OCI-LY3 (cell line): ENCODE results near the gene SPSB4.

Experiments used
- H2AFZ ChIP-seq: fragments of 200-600, 300-600 bp; shearing (Covaris generic); 2 replicates; pipeline ENCODE4 v1.6.0; 2014; ENCODE audit warnings: antibody characterized with exemption, low read depth, low read length
- H3K27ac ChIP-seq: fragments of 200-600, 300-600 bp; sonication (generic); 2 replicates; pipeline ENCODE4 v1.5.1; 2014; ENCODE audit warnings: mild to moderate bottlenecking, low read length, moderate library complexity, mixed read lengths
- H3K27me3 ChIP-seq: fragments of 200-600, 300-600 bp; sonication (generic); 2 replicates; pipeline ENCODE4 v1.6.1; 2014; ENCODE audit warnings: low read depth, low read length, mixed read lengths
- H3K36me3 ChIP-seq: fragments of 200-600, 300-600 bp; sonication (generic); replicated peaks from 2 replicates; pipeline ENCODE3; 2014; ENCODE audit warnings: low read depth, low read length, mixed read lengths
- H3K4me1 ChIP-seq: fragments of 300-600, 200-600 bp; sonication (generic); 2 replicates; pipeline ENCODE4 v1.6.1; 2014; ENCODE audit warnings: low read length, mixed read lengths
- H3K4me2 ChIP-seq: fragments of 200-600, 300-600 bp; sonication (generic); 2 replicates; pipeline ENCODE4 v1.6.1; 2014; ENCODE audit warnings: low read length, mixed read lengths
- H3K4me3 ChIP-seq: fragments of 300-600, 200-600 bp; sonication (generic); 2 replicates; pipeline ENCODE4 v1.5.1; 2014; ENCODE audit warnings: antibody characterized with exemption, mild to moderate bottlenecking, low read length, moderate library complexity
- H3K79me2 ChIP-seq: fragments of 300-600, 200-600 bp; shearing (Covaris generic); 2 replicates; pipeline ENCODE4 v1.6.1; 2014; ENCODE audit warnings: mild to moderate bottlenecking, low read length, mixed read lengths
- H3K9ac ChIP-seq: fragments of 300-600, 200-600 bp; shearing (Covaris generic); 2 replicates; pipeline ENCODE4 v1.6.0; 2014; ENCODE audit warnings: mild to moderate bottlenecking, low read length, moderate library complexity
- H3K9me3 ChIP-seq: fragments of 200-600, 300-600 bp; shearing (Covaris generic); 2 replicates; pipeline ENCODE4 v1.6.1; 2014; ENCODE audit warnings: low read length, mixed read lengths; ENCODE audit not compliant: insufficient read depth
- H4K20me1 ChIP-seq: fragments of 200-600, 300-600 bp; sonication (generic); 2 replicates; pipeline ENCODE4 v1.6.1; 2016; ENCODE audit warnings: low read length, mixed read lengths; ENCODE audit not compliant: insufficient read depth
- EZH2phosphoT487 ChIP-seq: fragments of 200-600 bp; shearing (Covaris generic); IDR thresholded peaks from 2 replicates; pipeline ENCODE4 v1.6.1; 2018; ENCODE audit warnings: antibody characterized with exemption, mixed run types, low read depth
- TF ChIP-seq, protein P1 (sequence below): fragments of 200-600, 300-600 bp; sonication (generic); IDR thresholded peaks from 2 replicates; pipeline ENCODE4 v1.5.1; 2014; ENCODE audit warnings: antibody characterized with exemption, low read length, low read depth

SPSB4 gene

DNA sequence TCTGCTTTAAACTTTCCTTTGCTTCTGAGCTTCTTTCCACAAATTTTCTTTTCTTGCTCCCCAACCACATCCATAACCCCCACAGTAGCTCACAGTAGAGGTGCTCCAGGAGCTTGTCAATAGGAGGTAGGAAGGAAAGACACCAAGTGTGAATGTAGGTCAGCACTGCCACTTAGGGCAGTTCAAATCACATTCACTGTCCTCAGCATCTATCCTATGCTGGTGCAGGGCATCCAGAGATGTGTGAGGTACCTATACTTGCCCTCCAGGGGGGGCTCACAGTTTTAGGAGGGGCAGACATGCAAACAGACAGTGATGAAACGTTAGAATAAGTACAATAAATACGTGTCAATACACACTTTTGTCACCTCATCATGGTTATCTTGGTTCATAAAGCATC lies 1.5 kb upstream of the SPSB4 start:
- Histone ChIP-seq H2AFZ (no peak overlapping the region), H3K36me3 (no peaks in the 10 kb centered on the region), H3K4me2 (no peak overlapping the region), H3K9ac (no peak overlapping the region), H3K27ac (no peak overlapping the region), H3K4me1 (peaks cover 11% of the 10 kb centered on the region), H3K4me3 (no peak overlapping the region), H3K9me3 (no peaks in the 10 kb centered on the region), H4K20me1 (no peaks in the 10 kb centered on the region), H3K79me2 (no peaks in the 10 kb centered on the region), H3K27me3 (peaks cover 17% of the 10 kb centered on the region; the same call in 1 of the 2 replicates)
- no peak for TF ChIP-seq EZH2phosphoT487
- TF ChIP-seq, protein P1, sequence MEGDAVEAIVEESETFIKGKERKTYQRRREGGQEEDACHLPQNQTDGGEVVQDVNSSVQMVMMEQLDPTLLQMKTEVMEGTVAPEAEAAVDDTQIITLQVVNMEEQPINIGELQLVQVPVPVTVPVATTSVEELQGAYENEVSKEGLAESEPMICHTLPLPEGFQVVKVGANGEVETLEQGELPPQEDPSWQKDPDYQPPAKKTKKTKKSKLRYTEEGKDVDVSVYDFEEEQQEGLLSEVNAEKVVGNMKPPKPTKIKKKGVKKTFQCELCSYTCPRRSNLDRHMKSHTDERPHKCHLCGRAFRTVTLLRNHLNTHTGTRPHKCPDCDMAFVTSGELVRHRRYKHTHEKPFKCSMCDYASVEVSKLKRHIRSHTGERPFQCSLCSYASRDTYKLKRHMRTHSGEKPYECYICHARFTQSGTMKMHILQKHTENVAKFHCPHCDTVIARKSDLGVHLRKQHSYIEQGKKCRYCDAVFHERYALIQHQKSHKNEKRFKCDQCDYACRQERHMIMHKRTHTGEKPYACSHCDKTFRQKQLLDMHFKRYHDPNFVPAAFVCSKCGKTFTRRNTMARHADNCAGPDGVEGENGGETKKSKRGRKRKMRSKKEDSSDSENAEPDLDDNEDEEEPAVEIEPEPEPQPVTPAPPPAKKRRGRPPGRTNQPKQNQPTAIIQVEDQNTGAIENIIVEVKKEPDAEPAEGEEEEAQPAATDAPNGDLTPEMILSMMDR: no peak

DNA sequence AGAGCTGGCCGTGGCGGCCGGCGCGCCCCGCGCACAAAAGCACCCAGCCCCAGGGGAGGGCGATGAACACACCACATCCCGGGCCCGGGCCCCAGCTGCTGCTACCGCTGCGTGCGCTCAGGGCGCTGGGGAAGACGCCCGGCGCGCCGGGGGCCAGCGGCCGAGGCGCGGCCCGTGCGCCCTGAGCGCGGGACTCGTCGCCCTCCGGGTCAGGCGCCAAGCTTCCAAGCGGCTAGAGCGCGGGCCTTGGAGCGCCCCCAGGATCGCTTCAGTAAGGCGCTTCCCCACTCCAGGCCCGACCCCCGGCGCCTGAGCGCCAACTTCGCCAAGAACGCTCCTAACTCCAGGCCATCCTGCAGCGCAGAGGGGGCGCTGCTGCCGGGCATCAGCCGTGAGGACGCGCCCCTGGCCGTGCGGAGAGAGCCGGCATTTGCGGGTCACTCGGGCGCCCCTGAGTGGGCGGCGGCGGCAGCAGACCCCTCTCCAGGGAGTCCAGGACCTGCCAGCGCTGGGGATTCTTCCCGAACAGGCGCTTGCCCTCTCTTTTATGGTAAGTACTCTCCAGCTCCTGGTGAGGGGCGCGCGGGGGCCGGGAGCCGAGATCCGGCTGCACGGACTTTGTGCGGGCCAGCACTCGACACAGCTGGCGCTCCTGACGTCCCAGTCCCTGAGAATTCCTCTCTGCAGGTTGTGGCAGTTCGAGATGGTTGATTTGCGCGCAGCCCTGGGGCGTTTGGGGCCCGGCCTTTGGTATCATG lies 475 bp downstream of the SPSB4 start:
- H3K27me3 ChIP-seq: peaks cover 17% of the 10 kb centered on the region; the same call in 1 of the 2 replicates
- no peaks in the 10 kb centered on the region for H3K36me3 ChIP-seq
- no peaks in the 10 kb centered on the region for H3K9me3 ChIP-seq
- no peaks in the 10 kb centered on the region for H4K20me1 ChIP-seq
- no peak overlapping the region for H2AFZ ChIP-seq
- TF ChIP-seq, protein P1: no peak
- no peak for TF ChIP-seq EZH2phosphoT487
- H3K27ac ChIP-seq: no peak overlapping the region
- H3K4me3 ChIP-seq: no peak overlapping the region
- no peak overlapping the region for H3K4me2 ChIP-seq
- H3K79me2 ChIP-seq: no peaks in the 10 kb centered on the region
- no peaks in the 10 kb centered on the region for H3K4me1 ChIP-seq
- no peak overlapping the region for H3K9ac ChIP-seq

DNA sequence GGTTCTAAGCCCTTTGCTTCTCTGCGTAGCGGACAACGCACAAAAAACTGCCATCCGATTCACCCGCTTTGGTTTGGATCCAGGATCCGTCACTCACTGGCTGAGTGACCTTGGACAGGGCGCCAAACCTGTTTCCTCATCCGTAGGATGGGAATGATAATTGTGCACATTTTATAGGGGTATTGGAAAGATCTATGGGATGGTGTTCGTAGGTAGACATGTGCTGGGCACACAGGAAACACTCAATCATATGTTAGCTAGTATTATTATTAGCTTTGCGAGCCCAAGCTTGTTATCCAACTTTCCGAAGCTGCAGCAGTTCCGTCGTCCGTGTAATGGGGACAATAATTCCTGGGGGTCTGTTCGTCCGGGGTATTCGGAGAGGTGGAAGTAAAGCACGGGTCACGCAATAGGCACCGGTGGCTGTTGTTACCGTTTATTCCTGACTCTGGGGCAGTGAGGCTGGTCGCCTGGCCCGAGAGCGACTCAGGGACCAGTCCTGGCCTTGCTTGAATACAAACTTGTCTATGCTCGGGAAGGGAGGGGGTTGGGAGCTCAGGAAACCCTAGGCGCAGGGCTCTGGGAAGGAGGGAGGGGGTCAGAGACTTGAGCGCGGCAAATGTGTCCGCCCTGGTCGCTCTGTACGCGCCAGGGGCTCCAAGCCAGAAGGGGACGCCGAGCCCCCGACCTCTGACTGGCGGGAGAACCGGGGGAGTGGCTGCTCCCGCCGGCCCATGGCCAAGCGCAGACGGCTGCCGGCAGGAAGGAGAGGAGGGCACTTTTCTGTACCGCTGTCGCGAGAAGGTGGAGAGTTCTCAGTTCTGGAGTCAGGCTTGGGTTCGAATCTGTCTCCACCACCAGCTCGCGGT lies 1.3 kb downstream of the SPSB4 start:
- H2AFZ ChIP-seq: no peak overlapping the region
- H3K4me2 ChIP-seq: no peak overlapping the region

More for the DNA sequence above, 1.3 kb downstream of the SPSB4 start:
- Histone ChIP-seq H3K27ac (no peak overlapping the region), H3K36me3 (no peaks in the 10 kb centered on the region), H3K9ac (no peak overlapping the region), H4K20me1 (no peaks in the 10 kb centered on the region), H3K27me3 (peaks cover 15% of the 10 kb centered on the region; the same call in 1 of the 2 replicates), H3K79me2 (no peaks in the 10 kb centered on the region), H3K4me1 (no peaks in the 10 kb centered on the region), H3K9me3 (no peaks in the 10 kb centered on the region), H3K4me3 (no peak overlapping the region)
- no peak for TF ChIP-seq EZH2phosphoT487
- TF ChIP-seq, protein P1: no peak
